ENCODE data around the gene GRK4.

GRK4 gene

DNA sequence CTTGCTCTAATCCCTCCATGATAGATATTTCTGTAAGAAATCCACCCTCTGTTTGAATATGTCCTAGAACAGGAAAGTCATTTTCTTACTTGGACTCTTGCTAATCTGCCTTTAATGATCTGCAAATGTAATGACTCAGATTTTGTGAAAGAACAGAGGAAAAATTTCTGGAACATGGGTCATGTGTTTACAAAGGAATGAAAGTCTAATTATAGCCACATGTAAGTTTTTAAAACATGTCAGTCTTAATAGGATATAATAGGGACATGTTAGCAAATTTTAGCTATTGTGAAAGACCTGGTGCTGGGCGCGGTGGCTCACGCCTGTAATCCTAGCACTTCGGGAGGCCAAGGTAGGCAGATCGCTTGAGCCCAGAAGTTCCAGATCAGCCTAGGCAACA lies 47.6 kb downstream of the GRK4 start:
- no peak for DNase-seq
- no peaks in the 10 kb centered on the region for H3K27me3 ChIP-seq (replicated peaks)
- TF ChIP-seq, protein P1, sequence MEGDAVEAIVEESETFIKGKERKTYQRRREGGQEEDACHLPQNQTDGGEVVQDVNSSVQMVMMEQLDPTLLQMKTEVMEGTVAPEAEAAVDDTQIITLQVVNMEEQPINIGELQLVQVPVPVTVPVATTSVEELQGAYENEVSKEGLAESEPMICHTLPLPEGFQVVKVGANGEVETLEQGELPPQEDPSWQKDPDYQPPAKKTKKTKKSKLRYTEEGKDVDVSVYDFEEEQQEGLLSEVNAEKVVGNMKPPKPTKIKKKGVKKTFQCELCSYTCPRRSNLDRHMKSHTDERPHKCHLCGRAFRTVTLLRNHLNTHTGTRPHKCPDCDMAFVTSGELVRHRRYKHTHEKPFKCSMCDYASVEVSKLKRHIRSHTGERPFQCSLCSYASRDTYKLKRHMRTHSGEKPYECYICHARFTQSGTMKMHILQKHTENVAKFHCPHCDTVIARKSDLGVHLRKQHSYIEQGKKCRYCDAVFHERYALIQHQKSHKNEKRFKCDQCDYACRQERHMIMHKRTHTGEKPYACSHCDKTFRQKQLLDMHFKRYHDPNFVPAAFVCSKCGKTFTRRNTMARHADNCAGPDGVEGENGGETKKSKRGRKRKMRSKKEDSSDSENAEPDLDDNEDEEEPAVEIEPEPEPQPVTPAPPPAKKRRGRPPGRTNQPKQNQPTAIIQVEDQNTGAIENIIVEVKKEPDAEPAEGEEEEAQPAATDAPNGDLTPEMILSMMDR (IDR thresholded peaks at IDR 0.05; ENCODE audit: low read depth, low read length, missing control alignments): no peak
- no peaks in the 10 kb centered on the region for H3K36me3 ChIP-seq (replicated peaks)
- H3K27ac ChIP-seq: no peak overlapping the region
- in situ Hi-C loops (cut with HindIII; ENCODE audit: low pct_ligation_motif_present, low sequenced_read_pairs): no loop called here
- no peak overlapping the region for H3K4me3 ChIP-seq (ENCODE audit: low read depth, low read length)

DNA sequence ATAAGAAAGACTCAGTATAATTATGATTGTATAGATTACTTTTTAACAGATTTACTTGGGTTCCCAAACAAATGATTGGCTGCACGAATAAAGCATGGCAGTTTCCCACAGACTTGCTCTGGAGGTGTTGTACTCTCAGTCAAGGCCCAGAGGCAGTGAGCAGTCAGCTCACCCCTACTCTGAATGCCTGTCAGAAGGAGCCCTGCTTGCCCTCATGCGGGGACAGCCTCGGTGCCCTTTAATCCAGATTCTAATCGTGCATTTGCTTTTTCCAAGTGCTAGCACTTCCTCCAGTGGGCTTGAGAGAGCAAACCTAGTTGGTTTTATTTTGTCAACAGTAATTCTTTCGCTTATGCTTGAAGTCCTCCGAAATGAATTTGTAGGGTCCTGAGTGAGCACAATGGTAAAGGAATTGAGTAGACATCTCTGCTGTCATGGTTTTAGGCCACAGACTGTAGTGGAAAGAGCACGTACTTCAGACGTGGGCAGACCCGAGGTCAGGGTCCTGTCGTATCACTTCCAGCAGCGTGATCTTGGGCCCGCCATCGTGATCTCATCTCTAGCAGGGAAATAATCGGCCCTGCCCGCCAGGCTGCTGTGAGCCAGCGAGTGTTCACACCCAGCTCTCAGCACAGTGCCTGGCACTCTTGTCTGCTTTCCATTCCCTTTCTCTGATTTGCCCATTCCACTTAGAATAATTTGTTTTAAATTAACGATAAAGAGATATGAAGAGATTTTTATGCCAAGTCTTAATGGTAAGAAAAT lies 48.3 kb downstream of the GRK4 start:
- no peaks in the 10 kb centered on the region for H3K27me3 ChIP-seq (replicated peaks)
- no peak overlapping the region for H3K4me3 ChIP-seq (ENCODE audit: low read depth, low read length)
- no peaks in the 10 kb centered on the region for H3K36me3 ChIP-seq (replicated peaks)
- in situ Hi-C loops (cut with HindIII; ENCODE audit: low pct_ligation_motif_present, low sequenced_read_pairs): no loop called here
- TF ChIP-seq, protein P1 (IDR thresholded peaks at IDR 0.05; ENCODE audit: low read depth, low read length, missing control alignments): no peak
- no peak for DNase-seq
- H3K27ac ChIP-seq: no peak overlapping the region

DNA sequence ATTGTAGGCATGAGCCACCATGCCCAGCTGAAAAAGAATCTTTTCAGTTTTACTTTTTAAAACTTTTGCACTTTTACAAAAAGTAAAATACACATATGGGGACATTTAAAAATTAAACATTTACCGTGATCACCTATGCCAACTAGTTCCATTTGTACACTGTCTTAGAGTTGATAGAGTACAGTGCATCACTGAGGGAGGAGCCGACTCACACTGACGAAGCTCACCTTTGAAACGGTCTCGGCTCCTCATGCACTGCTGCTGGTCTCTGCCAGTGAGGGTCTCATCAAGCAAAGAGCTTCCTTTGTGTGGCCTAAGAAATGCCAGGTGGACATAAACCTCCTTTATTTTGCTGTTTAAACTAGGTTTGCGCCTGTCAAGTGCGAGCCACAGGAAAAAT lies 50.0 kb downstream of the GRK4 start:
- Histone ChIP-seq H3K36me3 (replicated peaks) (no peaks in the 10 kb centered on the region), H3K27me3 (replicated peaks) (no peaks in the 10 kb centered on the region), H3K4me3 (ENCODE audit: low read depth, low read length) (no peak overlapping the region), H3K27ac (no peak overlapping the region)
- in situ Hi-C loops (cut with HindIII; ENCODE audit: low pct_ligation_motif_present, low sequenced_read_pairs): no loop called here
- DNase-seq: no peak
- TF ChIP-seq, protein P1 (IDR thresholded peaks at IDR 0.05; ENCODE audit: low read depth, low read length, missing control alignments): no peak

DNA sequence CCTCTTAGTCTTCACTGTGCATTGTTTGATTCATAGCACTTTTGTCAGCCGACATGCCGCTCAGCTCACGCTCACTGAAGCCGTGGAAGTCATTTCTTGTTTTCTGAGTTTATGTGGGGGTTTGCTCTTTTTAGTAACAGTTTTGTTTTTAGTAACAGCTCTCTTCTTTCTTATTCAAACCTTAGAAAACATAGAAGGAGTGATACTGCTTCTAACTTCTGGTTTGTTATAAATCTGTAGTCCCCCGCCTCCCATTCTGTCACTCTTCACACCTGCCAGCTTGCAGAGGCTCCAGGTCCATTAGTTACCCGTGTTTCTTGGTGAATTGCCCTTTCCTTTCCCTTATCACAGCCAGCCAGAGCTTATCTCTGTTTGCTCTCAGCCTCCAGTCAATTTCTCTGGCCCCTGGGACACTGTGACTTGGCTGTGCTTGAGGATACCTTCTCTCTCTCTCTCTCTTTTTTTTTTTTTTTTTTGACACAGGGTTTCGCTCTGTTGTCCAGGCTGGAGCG lies 50.5 kb downstream of the GRK4 start:
- Histone ChIP-seq H3K4me3 (ENCODE audit: low read depth, low read length) (no peak overlapping the region), H3K27ac (no peak overlapping the region), H3K36me3 (replicated peaks) (no peaks in the 10 kb centered on the region), H3K27me3 (replicated peaks) (no peaks in the 10 kb centered on the region)
- no peak for DNase-seq
- in situ Hi-C loops (cut with HindIII; ENCODE audit: low pct_ligation_motif_present, low sequenced_read_pairs): no loop called here
- TF ChIP-seq, protein P1 (IDR thresholded peaks at IDR 0.05; ENCODE audit: low read depth, low read length, missing control alignments): no peak

DNA sequence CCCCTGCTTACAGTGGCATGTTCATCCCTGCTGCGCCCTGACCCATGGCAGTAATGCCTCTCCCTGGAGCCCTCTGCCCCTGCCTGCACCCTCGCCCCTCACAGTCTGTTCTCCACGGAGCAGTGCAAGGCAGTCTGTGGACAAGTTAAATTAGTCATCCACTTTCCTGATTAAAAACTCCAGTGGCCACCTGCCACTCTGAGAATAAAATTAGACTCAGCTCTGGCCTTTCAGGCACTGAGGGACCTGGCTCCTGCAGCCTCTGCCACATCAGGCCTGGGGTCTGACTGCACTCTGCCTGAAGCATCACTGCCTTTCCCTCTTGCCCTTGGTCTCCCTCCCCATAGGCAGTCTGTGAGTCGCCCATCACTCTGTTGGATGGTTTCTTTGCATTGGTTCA lies 53.6 kb downstream of the GRK4 start:
- Histone ChIP-seq H3K27me3 (replicated peaks) (no peaks in the 10 kb centered on the region), H3K27ac (no peak overlapping the region), H3K4me3 (ENCODE audit: low read depth, low read length) (no peak overlapping the region), H3K36me3 (replicated peaks) (no peaks in the 10 kb centered on the region)
- in situ Hi-C loops (cut with HindIII; ENCODE audit: low pct_ligation_motif_present, low sequenced_read_pairs): no loop called here
- no peak for DNase-seq
- TF ChIP-seq, protein P1 (IDR thresholded peaks at IDR 0.05; ENCODE audit: low read depth, low read length, missing control alignments): no peak

DNA sequence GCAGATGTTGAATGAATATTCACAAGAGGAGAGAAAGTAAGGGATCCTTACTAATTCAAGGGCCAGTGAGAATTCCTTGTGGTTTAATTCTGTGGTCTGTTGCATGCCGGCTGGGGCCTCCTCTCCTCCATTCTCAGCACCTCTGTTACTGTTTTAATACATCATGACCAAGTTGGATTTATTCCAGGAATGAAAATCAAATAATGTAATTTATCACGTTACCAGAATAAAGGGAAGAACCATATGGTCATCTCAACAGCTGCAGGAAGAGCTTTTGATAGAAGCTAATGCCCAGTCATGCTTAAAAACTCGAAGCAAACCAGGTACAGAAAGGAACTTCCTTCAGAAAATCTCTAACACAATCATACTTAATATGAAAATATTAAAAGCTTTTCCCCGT lies 54.1 kb downstream of the GRK4 start:
- in situ Hi-C loops (cut with HindIII; ENCODE audit: low pct_ligation_motif_present, low sequenced_read_pairs): no loop called here
- Histone ChIP-seq H3K36me3 (replicated peaks) (no peaks in the 10 kb centered on the region), H3K4me3 (ENCODE audit: low read depth, low read length) (no peak overlapping the region), H3K27ac (no peak overlapping the region), H3K27me3 (replicated peaks) (no peaks in the 10 kb centered on the region)
- TF ChIP-seq, protein P1 (IDR thresholded peaks at IDR 0.05; ENCODE audit: low read depth, low read length, missing control alignments): no peak
- DNase-seq: no peak
